Psoas muscle (tissue), 8 donors: ENCODE data around the gene EIF3J. TPM values are rescaled to one million over a fixed set of nuclear protein-coding genes. Genes with fewer than 3 reads are reported as not detected.

Experiments used
- ATAC-seq, 4 donors: fragments of 200-7000 bp; cut with Tn5 transposase; one replicate each; pipeline ENCODE4 v1.9.1; 2020; ENCODE audit warnings: moderate library complexity in 3 of 4, mild to moderate bottlenecking in 2 of 4
- DNase-seq, 2 donors: peaks; one replicate each; pipeline ENCODE4 v3.0.0-alpha.2; 2020
- H3K27ac ChIP-seq: fragments of 200-600 bp; one replicate; pipeline ENCODE4 v1.8.0; 2022
- H3K27me3 ChIP-seq, 3 donors: fragments of 200-600 bp in 1 of 3; one replicate each; pipeline versions ENCODE4 v1.6.1 to v1.8.0; 2013 to 2022; ENCODE audit warnings: low read length in 2 of 3, mild to moderate bottlenecking in 2 of 3, moderate library complexity in 1 of 3; ENCODE audit not compliant: insufficient read depth in 3 of 3
- H3K36me3 ChIP-seq, 2 donors: fragments of 200-600 bp in 1 of 2; one replicate each; pipeline versions ENCODE4 v1.6.1 to v1.8.0; 2013 to 2022; ENCODE audit warnings: low read depth in 1 of 2, mild to moderate bottlenecking in 1 of 2, moderate library complexity in 1 of 2; ENCODE audit not compliant: insufficient read depth in 1 of 2
- H3K4me1 ChIP-seq: fragments of 200-600 bp; one replicate; pipeline ENCODE4 v1.8.0; 2022
- H3K4me3 ChIP-seq: fragments of 200-600 bp; one replicate; pipeline ENCODE4 v1.8.0; 2022; ENCODE audit warnings: mild to moderate bottlenecking
- H3K9me3 ChIP-seq: fragments of 200-600 bp; one replicate; pipeline ENCODE4 v1.8.0; 2022
- CTCF ChIP-seq: fragments of 200-600 bp; IDR thresholded peaks from one replicate; pipeline ENCODE4 v1.8.0; 2022; ENCODE audit warnings: antibody characterized with exemption
- WGBS, 3 donors: extraction: QIAGEN DNeasy Blood & Tissue Kit; methylation state at CpG; one replicate each; pipeline versions ENCODE4 v1.1.6 to v1.1.7; 2013; 5-methylcytosine and 5-hydroxymethylcytosine counted together
- intact Hi-C, 2 donors: fragments of 100-400 bp; cut with DNase I; formaldehyde crosslinking; loops; one replicate each; pipeline versions ENCODE4 v1.11.0 to v1.14.2; 2022
- polyA plus RNA-seq, 3 donors: library from polyadenylated mRNA; stranded (reverse); fragments of 200-250 nt; gene quantifications; one replicate each; pipeline ENCODE4 v1.2.3, GENCODE V29; 2013
- total RNA-seq, 4 donors: library from RNA; stranded (reverse); fragmentation: NEBNext Ultra II Directional in 2 of 4; extraction: Animal tissue kit (Norgen Biotek cat#: 25700) in 2 of 4; gene quantifications; one replicate each; pipeline versions ENCODE4 v1.2.1 to v1.2.4, GENCODE V29; 2021 to 2023
- donor health status: healthy with polysubstance abuse.
- donor health status: DM: no; HTN: no; CAD: no; lungs with moderate emphysema.
- donor health status: Bipolar disorder and iron deficiency.
- donor health status: healthy.
- donor health status: DM: yes; HTN: yes; CAD: no.
- donor health status: DM: no; HTN: no; CAD: no.
- donor health status: DM: no; HTN: no; CAD: no.
- donor health status: DM: yes; HTN: yes; CAD: no.

The EIF3J gene
- total and polyA plus RNA-seq, 7 donors, result 123 to 238 (median 213) TPM

GRCh38 chr15:44532689-44533088 is 4.3 kb upstream of the EIF3J start:
- no peak for TF ChIP-seq CTCF
- intact Hi-C loops, result no loop called here
- ATAC-seq, result no peak
- Histone ChIP-seq H3K4me3 (no peak overlapping the region), H3K4me1 (peaks cover 10% of the 10 kb centered on the region), H3K27me3 (no peaks in the 10 kb centered on the region), H3K9me3 (no peaks in the 10 kb centered on the region), H3K36me3 (peaks cover 0 to 62% of the 10 kb centered on the region in 2 donors), H3K27ac (no peak overlapping the region)
- no peak for DNase-seq
- 94 to 99% (median 96%) methylated on average over 3 of the region's 3 CpGs for WGBS, 3 donors

GRCh38 chr15:44535092-44535491 is 1.9 kb upstream of the EIF3J start:
- TF ChIP-seq CTCF, result no peak
- intact Hi-C loops, result loop anchor here in 1 of 2 donors (5.0 kb wide), 1 partner anchor 108 kb away; the partner anchor contains the start of gene CTDSPL2
- Histone ChIP-seq H3K27ac (peak overlapping the region; percentile 99), H3K9me3 (no peaks in the 10 kb centered on the region), H3K27me3 (no peaks in the 10 kb centered on the region), H3K4me3 (peak overlapping the region; percentile 98), H3K4me1 (peaks cover 22% of the 10 kb centered on the region), H3K36me3 (peaks cover 0 to 57% of the 10 kb centered on the region in 2 donors)
- ATAC-seq, result no peak
- WGBS, 3 donors, result 95 to 97% (median 95%) methylated on average over 8 of the region's 8 CpGs
- DNase-seq, result no peak

GRCh38 chr15:44535523-44536301 is 1.2 kb upstream of the EIF3J start:
- Histone ChIP-seq H3K27ac (peak overlapping the region; percentile 99), H3K4me3 (peak overlapping the region; percentile 98), H3K9me3 (no peaks in the 10 kb centered on the region), H3K27me3 (no peaks in the 10 kb centered on the region), H3K36me3 (peaks cover 3 to 57% of the 10 kb centered on the region in 2 donors), H3K4me1 (peaks cover 27% of the 10 kb centered on the region)
- peak in 1 of 4 donors; percentile 1 for ATAC-seq
- no peak for TF ChIP-seq CTCF
- intact Hi-C loops, result loop anchor here in 1 of 2 donors (5.0 kb wide), 1 partner anchor 108 kb away; the partner anchor contains the start of gene CTDSPL2
- no peak for DNase-seq
- WGBS, 3 donors, result 60 to 61% (median 60%) methylated on average over 36 of the region's 36 CpGs

GRCh38 chr15:44536302-44536961 is 515 bp upstream of the EIF3J start:
- Histone ChIP-seq H3K4me1 (peaks cover 34% of the 10 kb centered on the region), H3K4me3 (peak overlapping the region; percentile 98), H3K27me3 (no peaks in the 10 kb centered on the region), H3K27ac (peak overlapping the region; percentile 99), H3K9me3 (no peaks in the 10 kb centered on the region), H3K36me3 (peaks cover 3 to 58% of the 10 kb centered on the region in 2 donors)
- ATAC-seq (peak; percentile 80 to 90 (median 85)), DNase-seq (peak; percentile 84 to 93)
- intact Hi-C loops, result loop anchor here in 1 of 2 donors (5.0 kb wide), 1 partner anchor 109 kb away; the partner anchor contains the start of gene CTDSPL2
- peak; percentile 49 for TF ChIP-seq CTCF
- 0% methylated on average over 38 to 47 of the region's 47 CpGs for WGBS, 3 donors
